Transverse colon (tissue), 4 donors: ENCODE measurements around the gene WSCD2. TPM values are rescaled to one million over a fixed set of nuclear protein-coding genes. Genes with fewer than 3 reads are reported as not detected.

Experiments
- DNase-seq: peaks from one replicate; pipeline ENCODE4 v3.0.0-alpha.2; 2019
- H3K27ac ChIP-seq, 4 donors: fragments of 200-600 bp; sonication (generic); 2 replicates each; pipeline ENCODE4 v1.5.1; 2016 to 2018; ENCODE audit warnings: inconsistent platforms in 4 of 4
- H3K27me3 ChIP-seq: fragments of 200-600 bp; sonication (generic); 2 replicates; pipeline ENCODE4 v1.5.1; 2017; ENCODE audit warnings: inconsistent platforms
- H3K36me3 ChIP-seq, 4 donors: fragments of 200-600 bp; sonication (generic); 2 replicates each; pipeline ENCODE4 v1.5.1; 2017 to 2019; ENCODE audit warnings: inconsistent platforms in 4 of 4
- H3K4me1 ChIP-seq, 4 donors: fragments of 200-600 bp; sonication (generic); 2 replicates each; pipeline ENCODE4 v1.5.1; 2017 to 2020; ENCODE audit warnings: inconsistent platforms in 4 of 4
- H3K4me3 ChIP-seq, 4 donors: fragments of 200-600 bp; sonication (generic); 1 replicate in 1 of 4; 2 replicates in 3 of 4; pipeline versions ENCODE4 v1.5.1 to v1.6.1; 2017 to 2019; ENCODE audit warnings: inconsistent platforms in 4 of 4
- H3K9me3 ChIP-seq, 2 donors: fragments of 200-600 bp; sonication (generic); 2 replicates each; pipeline ENCODE4 v1.5.1; 2017 to 2019; ENCODE audit warnings: inconsistent platforms in 2 of 2
- CTCF ChIP-seq, 5 experiments: fragments of 200-600 bp in 3 of 5; fragments of 450-650 bp in 2 of 5; sonication (generic) in 3 of 5; IDR thresholded peaks; 1 replicate in 2 of 5; 2 replicates in 3 of 5; pipeline ENCODE4 v1.5.1; 2016 to 2017; ENCODE audit warnings: antibody characterized with exemption in 5 of 5, inconsistent platforms in 3 of 5, mild to moderate bottlenecking in 2 of 5, moderate library complexity in 1 of 5
- EP300 ChIP-seq: sonication (generic); formaldehyde crosslinking; IDR thresholded peaks from one replicate; pipeline ENCODE4 v1.6.1; 2017; ENCODE audit warnings: antibody characterized with exemption, low read depth
- POLR2A ChIP-seq: fragments of 450-650 bp; IDR thresholded peaks from one replicate; pipeline ENCODE4 v1.6.1; 2016; ENCODE audit warnings: antibody characterized with exemption, mild to moderate bottlenecking, moderate library complexity
- POLR2AphosphoS5 ChIP-seq, 3 donors: sonication (generic); formaldehyde crosslinking; IDR thresholded peaks; one replicate each; pipeline ENCODE4 v1.6.1; 2016; ENCODE audit warnings: antibody characterized with exemption in 3 of 3
- WGBS, 2 donors: methylation state at CpG; one replicate each; pipeline ENCODE4 v1.1.5; 2018; ENCODE audit warnings: low coverage in 1 of 2; 5-methylcytosine and 5-hydroxymethylcytosine counted together
- in situ Hi-C, 4 donors: fragments of 200-750 bp; cut with MboI; loops; one replicate each; pipeline versions ENCODE4 v1.15.0 to v1.15.1; 2017; ENCODE audit warnings: low sequenced_read_pairs in 3 of 4, low pct_ligation_motif_present in 1 of 4, low pct_unique_long_range_greater_than_20kb in 1 of 4
- intact Hi-C: fragments of 100-400 bp; cut with DNase I; formaldehyde crosslinking; loops from one replicate; pipeline ENCODE4 v1.15.1; 2023; ENCODE audit warnings: low total_unique reads
- total RNA-seq, 4 donors: library from RNA; depleted of rRNA; stranded (reverse); fragments of >200 nt; gene quantifications; one replicate each; pipeline ENCODE4 v1.1.0, GENCODE V29; 2016

The WSCD2 gene
- total RNA-seq, 4 donors from 2014 or later = 0.16 to 46.6 (median 1.1) TPM; not detected in 1

GRCh38 chr12:108193493-108193892 lies 64.4 kb downstream of the WSCD2 start:
- Histone ChIP-seq H3K27ac (no peak overlapping the region), H3K4me1 (peaks cover 0 to 5% (median 0%) of the 10 kb centered on the region in 4 donors), H3K36me3 (no peaks in the 10 kb centered on the region), H3K9me3 (no peaks in the 10 kb centered on the region), H3K4me3 (no peak overlapping the region), H3K27me3 (no peaks in the 10 kb centered on the region)
- intact Hi-C loops = loop anchor here (10.0 kb wide), 1 partner anchor 99 kb away; no protein-coding TSS in a partner anchor
- 78 to 89% methylated on average over 3 to 5 of the region's 5 CpGs for WGBS, 2 donors
- in situ Hi-C loops = no loop called here
- TF ChIP-seq POLR2AphosphoS5 (IDR thresholded peaks at IDR 0.05) (no peak), POLR2A (no peak), EP300 (no peak), CTCF (IDR thresholded peaks at IDR 0.05) (no peak)
- no peak for DNase-seq

DNA sequence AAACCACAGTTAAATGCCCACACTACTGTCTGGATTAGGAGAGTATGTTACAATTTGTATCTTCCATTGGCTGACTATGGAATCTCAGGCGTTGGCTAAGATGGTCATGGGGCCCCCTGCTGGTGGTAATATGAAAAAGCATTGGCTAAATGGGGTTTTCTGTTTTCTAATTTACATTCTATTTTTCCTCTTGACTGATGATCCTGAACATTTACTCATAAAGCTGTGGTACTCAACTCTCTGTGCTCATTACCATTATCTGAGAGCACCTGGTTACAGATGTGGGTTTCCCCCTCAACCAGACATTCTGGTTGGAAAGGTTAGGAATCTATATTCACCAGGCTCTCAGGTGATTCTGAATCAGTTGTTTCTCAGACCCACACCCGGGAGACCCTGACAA lies 64.8 kb downstream of the WSCD2 start:
- intact Hi-C loops = loop anchor here (10.0 kb wide), 1 partner anchor 99 kb away; no protein-coding TSS in a partner anchor
- H3K9me3 ChIP-seq = no peaks in the 10 kb centered on the region
- H3K4me1 ChIP-seq = peaks cover 0 to 5% (median 0%) of the 10 kb centered on the region in 4 donors
- H3K27me3 ChIP-seq = no peaks in the 10 kb centered on the region
- no peak overlapping the region for H3K4me3 ChIP-seq
- no peak for DNase-seq
- in situ Hi-C loops = no loop called here
- no peaks in the 10 kb centered on the region for H3K36me3 ChIP-seq
- peak; percentile 53 to 72 (median 63) for TF ChIP-seq CTCF (IDR thresholded peaks at IDR 0.05)
- TF ChIP-seq POLR2A = no peak
- no peak overlapping the region for H3K27ac ChIP-seq
- WGBS, 2 donors = 14% methylated on average over 2 of the region's 2 CpGs; no CpG with 5 or more reads in 1 of the 2 donors

DNA sequence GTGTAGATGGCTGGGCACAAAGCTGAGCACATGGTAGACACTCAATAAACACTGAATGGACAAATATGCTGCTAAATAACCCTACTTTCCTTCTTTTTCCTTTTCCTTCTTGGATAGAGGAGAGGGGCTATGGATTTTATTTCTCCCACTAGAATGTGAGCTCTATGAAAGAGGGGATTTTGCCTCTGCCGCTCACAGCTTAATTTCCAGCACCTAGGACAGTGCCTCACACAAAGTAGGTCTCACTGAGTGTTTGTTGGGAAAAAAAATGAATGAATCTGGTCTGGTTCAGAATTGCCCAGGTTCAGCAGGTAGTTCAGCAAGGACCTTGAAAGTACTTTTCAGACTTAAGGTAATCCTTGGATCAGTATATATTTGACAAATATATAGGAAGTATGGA lies 65.5 kb downstream of the WSCD2 start:
- no peaks in the 10 kb centered on the region for H3K27me3 ChIP-seq
- H3K27ac ChIP-seq = no peak overlapping the region
- no peaks in the 10 kb centered on the region for H3K9me3 ChIP-seq
- DNase-seq = no peak
- intact Hi-C loops (loop anchor here (10.0 kb wide), 1 partner anchor 100 kb away; no protein-coding TSS in a partner anchor), in situ Hi-C loops (no loop called here)
- H3K4me3 ChIP-seq = no peak overlapping the region
- H3K4me1 ChIP-seq = peaks cover 0 to 5% (median 0%) of the 10 kb centered on the region in 4 donors
- H3K36me3 ChIP-seq = no peaks in the 10 kb centered on the region
- 71 to 100% methylated on average over 1 of the region's 1 CpG for WGBS, 2 donors
- TF ChIP-seq POLR2A = no peak
- TF ChIP-seq CTCF (IDR thresholded peaks at IDR 0.05) = no peak
- no peak for TF ChIP-seq EP300
- TF ChIP-seq POLR2AphosphoS5 (IDR thresholded peaks at IDR 0.05) = no peak

GRCh38 chr12:108196319-108196718 lies 67.2 kb downstream of the WSCD2 start:
- Histone ChIP-seq H3K36me3 (no peaks in the 10 kb centered on the region), H3K27ac (no peak overlapping the region), H3K27me3 (no peaks in the 10 kb centered on the region), H3K9me3 (no peaks in the 10 kb centered on the region), H3K4me3 (no peak overlapping the region), H3K4me1 (no peaks in the 10 kb centered on the region)
- in situ Hi-C loops (no loop called here), intact Hi-C loops (loop anchor here (10.0 kb wide), 1 partner anchor 102 kb away; no protein-coding TSS in a partner anchor)
- no peak for TF ChIP-seq POLR2A
- TF ChIP-seq EP300 = no peak
- TF ChIP-seq CTCF (IDR thresholded peaks at IDR 0.05) = no peak
- TF ChIP-seq POLR2AphosphoS5 (IDR thresholded peaks at IDR 0.05) = no peak
- no peak for DNase-seq
- 67% methylated on average over 1 of the region's 1 CpG for WGBS, 2 donors
